PFSK-1 (cell line): ENCODE results near the gene OSM.

Source experiments
- POLR2AphosphoS5 ChIP-seq: IDR thresholded peaks from 2 replicates; pipeline ENCODE4 v1.6.1; 2012; ENCODE audit warnings: low read depth, mild to moderate bottlenecking, control low read depth, low read length, moderate library complexity
- SIN3A ChIP-seq: IDR thresholded peaks from 2 replicates; pipeline ENCODE4 v1.6.1; 2012; ENCODE audit warnings: mild to moderate bottlenecking, low read length, moderate library complexity, borderline replicate concordance; ENCODE audit not compliant: insufficient read depth
- TAF1 ChIP-seq: IDR thresholded peaks from 2 replicates; pipeline ENCODE4 v1.6.1; 2012; ENCODE audit warnings: low read length, control low read depth, borderline replicate concordance; ENCODE audit not compliant: insufficient read depth
- TF ChIP-seq, protein P1 (sequence below), 2 experiments: IDR thresholded peaks; 2 replicates each; pipeline versions ENCODE4 v1.6.1 to v1.8.0; 2011 to 2012; ENCODE audit warnings: low read depth in 2 of 2, low read length in 2 of 2, control low read depth in 1 of 2, inconsistent platforms in 1 of 2, mild to moderate bottlenecking in 1 of 2, moderate library complexity in 1 of 2; ENCODE audit not compliant: insufficient read depth in 1 of 2

DNA sequence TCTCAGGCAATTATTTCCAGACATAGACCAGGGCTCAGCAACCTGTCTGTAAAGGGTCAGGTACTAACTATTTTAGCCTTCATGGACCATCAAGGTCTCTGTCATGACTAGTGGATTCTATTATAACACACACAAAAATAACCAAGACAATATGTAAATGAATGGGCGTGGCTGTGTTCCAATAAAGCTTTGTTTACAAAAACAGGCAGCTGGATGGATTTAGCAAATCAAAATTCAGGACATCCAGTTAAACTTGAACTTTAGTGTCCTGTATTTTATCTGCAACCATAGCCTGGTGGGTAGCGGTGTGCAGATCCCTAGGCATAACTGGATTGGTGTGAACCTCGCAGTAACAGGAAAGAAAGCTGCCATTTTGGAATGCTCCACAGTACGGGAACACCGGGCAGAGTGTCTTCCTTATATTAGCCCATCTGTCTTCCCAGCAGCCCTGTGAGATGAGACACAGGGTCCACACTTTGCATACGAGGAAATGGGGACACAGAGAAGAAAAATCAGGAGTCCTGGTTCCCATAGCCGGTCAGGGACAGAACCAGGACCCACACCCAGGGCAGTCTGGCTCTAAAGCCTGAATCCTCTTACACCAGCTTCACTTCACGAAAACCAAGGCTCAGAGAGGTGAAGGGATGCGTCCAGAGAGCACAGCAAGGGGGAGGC, 35.7 kb downstream of the OSM start:
- TF ChIP-seq POLR2AphosphoS5 (no peak), SIN3A (no peak), TAF1 (no peak)
- TF ChIP-seq, protein P1, sequence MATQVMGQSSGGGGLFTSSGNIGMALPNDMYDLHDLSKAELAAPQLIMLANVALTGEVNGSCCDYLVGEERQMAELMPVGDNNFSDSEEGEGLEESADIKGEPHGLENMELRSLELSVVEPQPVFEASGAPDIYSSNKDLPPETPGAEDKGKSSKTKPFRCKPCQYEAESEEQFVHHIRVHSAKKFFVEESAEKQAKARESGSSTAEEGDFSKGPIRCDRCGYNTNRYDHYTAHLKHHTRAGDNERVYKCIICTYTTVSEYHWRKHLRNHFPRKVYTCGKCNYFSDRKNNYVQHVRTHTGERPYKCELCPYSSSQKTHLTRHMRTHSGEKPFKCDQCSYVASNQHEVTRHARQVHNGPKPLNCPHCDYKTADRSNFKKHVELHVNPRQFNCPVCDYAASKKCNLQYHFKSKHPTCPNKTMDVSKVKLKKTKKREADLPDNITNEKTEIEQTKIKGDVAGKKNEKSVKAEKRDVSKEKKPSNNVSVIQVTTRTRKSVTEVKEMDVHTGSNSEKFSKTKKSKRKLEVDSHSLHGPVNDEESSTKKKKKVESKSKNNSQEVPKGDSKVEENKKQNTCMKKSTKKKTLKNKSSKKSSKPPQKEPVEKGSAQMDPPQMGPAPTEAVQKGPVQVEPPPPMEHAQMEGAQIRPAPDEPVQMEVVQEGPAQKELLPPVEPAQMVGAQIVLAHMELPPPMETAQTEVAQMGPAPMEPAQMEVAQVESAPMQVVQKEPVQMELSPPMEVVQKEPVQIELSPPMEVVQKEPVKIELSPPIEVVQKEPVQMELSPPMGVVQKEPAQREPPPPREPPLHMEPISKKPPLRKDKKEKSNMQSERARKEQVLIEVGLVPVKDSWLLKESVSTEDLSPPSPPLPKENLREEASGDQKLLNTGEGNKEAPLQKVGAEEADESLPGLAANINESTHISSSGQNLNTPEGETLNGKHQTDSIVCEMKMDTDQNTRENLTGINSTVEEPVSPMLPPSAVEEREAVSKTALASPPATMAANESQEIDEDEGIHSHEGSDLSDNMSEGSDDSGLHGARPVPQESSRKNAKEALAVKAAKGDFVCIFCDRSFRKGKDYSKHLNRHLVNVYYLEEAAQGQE (IDR thresholded peaks at IDR 0.05; ENCODE audit: insufficient read depth in 1 of 2, low read depth in 2 of 2, low read length in 2 of 2): no peak
